Fibroblast of mammary gland (primary cell): ENCODE data around the gene ALG3.

Experiments
- DNase-seq: peaks from one replicate; pipeline ENCODE4 v3.0.0-alpha.2; 2010; ENCODE audit warnings: low read depth
- H3K4me3 ChIP-seq: 2 replicates; pipeline ENCODE4 v1.5.1; 2011; ENCODE audit warnings: low read depth, mild to moderate bottlenecking, low read length, moderate library complexity; ENCODE audit not compliant: control insufficient read depth
- CTCF ChIP-seq: conservative IDR thresholded peaks from 2 replicates; pipeline ENCODE4 v1.5.1; 2011; ENCODE audit warnings: low read depth, low read length, inconsistent platforms; ENCODE audit not compliant: control insufficient read depth, insufficient read depth

Gene ALG3

GRCh38 chr3:184198509-184198908, 50.3 kb downstream of the ALG3 start:
- no peak overlapping the region for H3K4me3 ChIP-seq
- DNase-seq = no peak
- TF ChIP-seq CTCF = no peak

- no peak for TF ChIP-seq CTCF
- no peak overlapping the region for H3K4me3 ChIP-seq
- no peak for DNase-seq
Observed at GRCh38 chr3:184196536-184196935, 52.2 kb downstream of the ALG3 start.

GRCh38 chr3:184193991-184194539, 54.7 kb downstream of the ALG3 start:
- DNase-seq = no peak
- TF ChIP-seq CTCF = no peak
- H3K4me3 ChIP-seq = no peak overlapping the region

GRCh38 chr3:184192889-184193288, 55.9 kb downstream of the ALG3 start:
- H3K4me3 ChIP-seq = no peak overlapping the region
- no peak for DNase-seq
- TF ChIP-seq CTCF = no peak
